SU-DHL-6 (cell line): ENCODE measurements around the gene TMEM258.

Experiments used
- CTCF ChIP-seq: fragments of 200-600 bp; sonication (generic); IDR thresholded peaks from one replicate; pipeline ENCODE4 v1.5.1; 2017; ENCODE audit warnings: antibody characterized with exemption, mild to moderate bottlenecking, low read length, moderate library complexity; ENCODE audit not compliant: insufficient read depth, poor library complexity, severe bottlenecking
- EZH2phosphoT487 ChIP-seq: fragments of 200-600 bp; sonication (generic), shearing (Covaris generic); conservative IDR thresholded peaks from 2 replicates; pipeline ENCODE4 v1.6.1; 2018; ENCODE audit warnings: mild to moderate bottlenecking, antibody characterized with exemption, low read length, moderate library complexity, mixed read lengths

- no peak for TF ChIP-seq CTCF
- TF ChIP-seq EZH2phosphoT487, result no peak
Measured at GRCh38 chr11:61753672-61754071, 38.7 kb downstream of the TMEM258 start.
